ENCODE results near the gene ARHGAP22.

Gene ARHGAP22

DNA sequence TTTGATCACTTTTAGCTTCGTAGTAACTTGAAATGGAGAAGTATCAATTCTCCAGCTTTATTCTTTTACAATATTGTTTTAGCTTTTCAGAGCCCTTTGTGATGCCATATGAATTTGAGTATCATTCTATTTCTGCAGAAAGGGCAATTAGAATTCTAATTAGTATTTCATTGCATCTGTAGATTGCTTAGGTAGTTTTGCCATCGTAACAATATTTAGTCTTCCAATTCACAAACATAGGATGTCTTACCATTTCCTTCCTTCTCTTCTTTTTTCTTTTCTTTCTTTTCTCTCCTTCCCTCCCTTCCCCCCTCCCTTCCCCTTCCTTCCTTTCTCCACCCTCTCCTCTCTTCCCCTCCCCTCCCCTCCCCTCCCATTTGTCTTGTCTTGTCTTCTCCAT, 193.4 kb downstream of the ARHGAP22 start:
- DNase-seq = no peak

DNA sequence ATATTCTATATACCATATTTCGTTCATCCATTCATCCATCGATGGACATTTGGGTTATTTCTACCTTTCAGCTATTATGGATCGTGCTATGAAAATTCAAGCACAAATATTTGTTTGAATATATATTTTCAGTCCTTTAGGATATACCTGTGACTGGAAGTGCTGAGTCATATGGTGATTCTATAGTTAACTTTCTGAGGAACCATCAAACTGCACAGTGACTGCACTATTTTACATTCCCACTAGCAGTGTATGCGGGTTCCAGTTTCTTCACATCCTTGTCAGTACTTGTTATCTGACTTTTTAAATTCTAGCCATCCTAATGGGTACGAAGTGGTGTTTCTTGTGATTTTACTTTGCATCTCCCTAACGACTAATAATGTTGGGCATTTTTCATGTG, 194.4 kb downstream of the ARHGAP22 start:
- no peak for DNase-seq

DNA sequence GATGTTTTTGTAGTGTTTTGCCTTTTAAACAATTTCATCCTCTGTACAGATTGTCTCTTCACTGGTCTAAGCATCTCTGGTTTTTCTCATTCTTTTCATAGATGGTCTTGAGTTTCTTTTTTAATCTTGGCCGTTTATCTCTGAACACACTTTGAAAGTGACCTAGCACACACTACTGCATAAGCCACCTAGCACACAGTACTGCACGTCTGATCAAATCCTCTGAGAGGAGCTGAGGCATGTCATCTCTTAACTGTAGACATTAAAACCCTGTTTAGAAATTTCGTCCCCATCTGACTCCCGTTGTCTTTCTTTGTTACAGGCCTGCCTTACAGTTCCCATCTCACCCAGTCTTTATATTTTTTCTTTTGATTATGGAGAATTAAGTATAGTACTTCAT, 198.2 kb downstream of the ARHGAP22 start:
- no peak for DNase-seq

DNA sequence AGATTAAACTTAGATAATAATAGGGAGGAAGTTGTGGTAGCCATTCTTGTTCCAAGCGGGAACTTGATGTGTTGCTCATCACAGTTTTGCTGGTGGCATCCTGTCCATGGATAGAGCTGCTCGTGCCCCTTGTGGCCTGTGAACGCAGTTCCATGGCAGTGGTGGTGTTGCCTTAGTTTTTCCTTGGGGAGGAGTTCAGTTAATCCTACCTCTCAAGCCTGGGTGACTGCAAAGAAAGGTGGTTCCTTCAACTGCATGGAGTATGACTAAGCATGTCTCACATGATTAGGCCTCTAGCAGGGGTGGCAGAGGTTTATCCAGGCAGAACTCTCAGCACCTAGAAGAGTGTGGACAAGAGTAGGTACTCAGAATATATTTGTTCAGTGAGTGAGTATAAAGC, 198.7 kb downstream of the ARHGAP22 start:
- DNase-seq = peak; percentile 31

- DNase-seq = peak; percentile 15
Observed at GRCh38 chr10:48404646-48405045, 200.2 kb downstream of the ARHGAP22 start.

GRCh38 chr10:48400850-48401220, 204.0 kb downstream of the ARHGAP22 start:
- DNase-seq = no peak

DNA sequence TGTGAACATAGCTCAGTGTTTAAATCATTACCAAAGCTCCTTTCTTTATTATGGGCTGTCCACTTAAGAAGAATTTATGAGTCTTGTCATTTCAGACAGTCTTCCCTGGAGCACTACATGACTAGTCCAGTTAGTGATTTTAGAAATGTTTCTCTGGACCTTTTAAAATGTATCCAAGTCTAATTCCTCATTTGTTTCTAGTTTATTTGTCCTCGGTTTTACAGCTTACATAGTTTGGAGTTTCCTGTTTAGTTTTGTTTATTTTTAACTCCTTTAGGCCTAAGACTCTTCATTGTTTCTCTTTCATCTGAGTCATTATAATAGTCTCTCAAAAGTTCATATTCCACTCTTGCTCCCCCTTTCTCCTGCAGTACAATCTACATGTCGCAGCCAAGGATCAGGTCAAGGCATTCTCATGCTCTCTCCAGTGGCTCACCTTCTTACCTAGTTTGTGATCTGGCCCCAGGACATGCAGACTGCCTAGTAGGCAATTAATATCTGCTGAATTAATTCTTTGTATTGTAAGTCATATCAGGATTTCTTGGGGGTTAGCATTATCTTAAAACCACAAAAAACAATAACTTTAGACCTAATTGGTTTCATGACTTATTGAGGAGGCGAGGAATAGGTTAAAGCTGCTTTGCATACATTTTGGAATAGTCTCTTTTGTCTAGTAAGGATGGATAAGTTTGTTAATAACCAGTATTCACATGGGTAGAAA, 204.6 kb downstream of the ARHGAP22 start:
- peak; percentile 49 for DNase-seq

- DNase-seq = no peak
Observed at GRCh38 chr10:48399551-48399950, 205.3 kb downstream of the ARHGAP22 start.

GRCh38 chr10:48399056-48399541, 205.8 kb downstream of the ARHGAP22 start:
- DNase-seq = no peak

GRCh38 chr10:48398261-48398660, 206.6 kb downstream of the ARHGAP22 start:
- DNase-seq = no peak
